Measurements from ENCODE around the gene EDEM2.

- TF ChIP-seq POLR2AphosphoS5 (IDR thresholded peaks at IDR 0.05; ENCODE audit: low read depth, low read length): no peak
- TF ChIP-seq POLR2A (IDR thresholded peaks at IDR 0.05; ENCODE audit: low read depth, low read length): no peak
Observed at GRCh38 chr20:35087791-35088190, 59.3 kb downstream of the EDEM2 start.
